DMS53 (cell line): ENCODE results near the gene MAN2A1.

Source experiments
- DNase-seq: peaks from one replicate; lab custom pipeline; 2025; lab: John Stamatoyannopoulos, UW

Gene MAN2A1

GRCh38 chr5:109689740-109690241 is at the start of gene MAN2A1:
Gene MAN2A1, plus strand, starts transcription at chr5:109689927. Its CDS starts 491 bp downstream, at chr5:109690418.
- peak; percentile 86 for DNase-seq

DNA sequence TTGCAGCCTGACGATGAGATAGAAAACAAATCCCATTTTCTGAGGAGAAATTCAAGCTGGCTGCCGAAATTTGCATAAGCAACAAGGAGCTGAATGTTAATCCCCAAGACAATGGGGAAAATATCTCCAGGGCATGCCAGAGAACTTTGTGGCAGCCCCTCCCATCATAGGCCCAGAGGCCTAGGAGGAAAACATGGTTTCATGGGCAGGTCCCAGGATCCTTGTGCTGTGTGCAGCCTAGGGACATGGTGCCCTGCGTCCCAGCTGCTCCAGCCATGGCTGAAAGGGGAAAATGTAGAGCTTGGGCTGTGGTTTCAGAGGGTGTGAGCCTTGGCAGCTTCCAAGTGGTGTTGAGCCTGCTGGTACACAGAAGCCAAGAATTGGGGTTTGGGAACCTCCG is 48.8 kb upstream of the MAN2A1 start:
- no peak for DNase-seq

DNA sequence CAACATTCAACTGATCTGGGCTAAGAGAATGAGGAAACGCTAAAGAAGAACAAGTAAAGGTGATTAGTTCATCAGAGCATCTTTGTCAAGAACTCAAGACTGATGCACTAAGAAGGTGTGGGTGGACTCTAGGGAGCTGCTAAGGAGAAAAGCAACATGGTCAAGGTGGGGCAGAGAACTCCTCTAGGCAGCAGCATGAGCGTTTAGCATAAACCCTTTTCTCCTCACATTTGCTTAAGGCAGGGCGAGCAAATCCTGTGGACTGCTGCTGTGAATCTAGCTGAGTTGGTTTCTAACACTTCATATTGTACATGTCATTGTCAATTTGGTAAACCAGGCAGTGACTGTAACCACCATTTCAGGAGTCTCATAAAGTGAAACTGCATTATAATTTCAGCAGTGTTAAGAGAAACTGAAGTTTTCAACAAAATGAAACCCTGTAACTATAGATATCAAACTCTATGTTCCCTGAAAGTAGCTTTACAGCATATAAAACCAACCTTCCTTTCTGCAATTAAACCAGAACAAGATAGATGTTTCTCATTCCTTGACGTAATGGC is 45.9 kb upstream of the MAN2A1 start:
- DNase-seq: no peak

GRCh38 chr5:109644829-109645228 is 44.9 kb upstream of the MAN2A1 start:
- no peak for DNase-seq

- no peak for DNase-seq
Measured at GRCh38 chr5:109645707-109646192, 44.0 kb upstream of the MAN2A1 start.

DNA sequence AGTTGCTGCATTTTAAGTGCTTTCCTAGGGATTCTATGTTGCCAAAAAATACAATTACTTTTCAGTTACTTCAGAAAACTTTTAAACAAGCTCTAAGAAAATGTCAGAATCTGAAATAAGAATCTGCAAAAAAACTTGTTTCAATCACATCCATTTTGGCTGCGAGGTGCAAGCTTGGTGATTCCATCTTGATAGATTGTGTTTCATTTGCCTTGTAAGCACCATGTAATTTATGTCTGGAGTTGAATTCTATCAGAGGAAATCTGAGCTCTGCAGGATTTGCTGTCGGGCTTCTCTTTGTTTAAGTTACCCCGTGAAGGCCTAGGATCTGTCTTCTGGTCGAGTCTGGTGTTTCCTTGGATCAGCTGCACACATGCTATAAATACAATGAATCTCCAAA is 40.4 kb upstream of the MAN2A1 start:
- no peak for DNase-seq

DNA sequence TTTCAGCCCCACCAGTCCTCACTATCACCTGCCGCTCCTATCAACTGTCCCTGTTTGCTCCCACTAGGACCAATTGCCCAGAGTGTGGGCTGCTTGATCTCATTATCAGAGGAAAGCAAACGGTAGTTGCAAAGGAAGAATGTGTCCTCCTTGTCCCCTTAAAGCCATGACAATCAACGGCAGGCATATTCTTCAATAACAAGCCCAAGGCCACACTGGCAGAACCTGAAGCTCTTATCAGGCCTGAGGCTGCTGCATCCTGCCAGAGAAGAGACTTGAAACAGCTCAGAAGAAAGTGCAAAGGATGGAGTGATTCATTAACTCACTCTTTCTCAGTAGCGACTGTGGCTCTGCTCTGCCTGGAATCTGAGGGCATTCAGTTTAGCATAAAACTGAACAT is 39.2 kb upstream of the MAN2A1 start:
- no peak for DNase-seq

GRCh38 chr5:109652096-109652495 is 37.6 kb upstream of the MAN2A1 start:
- no peak for DNase-seq

GRCh38 chr5:109653042-109653441 is 36.7 kb upstream of the MAN2A1 start:
- DNase-seq: no peak

DNA sequence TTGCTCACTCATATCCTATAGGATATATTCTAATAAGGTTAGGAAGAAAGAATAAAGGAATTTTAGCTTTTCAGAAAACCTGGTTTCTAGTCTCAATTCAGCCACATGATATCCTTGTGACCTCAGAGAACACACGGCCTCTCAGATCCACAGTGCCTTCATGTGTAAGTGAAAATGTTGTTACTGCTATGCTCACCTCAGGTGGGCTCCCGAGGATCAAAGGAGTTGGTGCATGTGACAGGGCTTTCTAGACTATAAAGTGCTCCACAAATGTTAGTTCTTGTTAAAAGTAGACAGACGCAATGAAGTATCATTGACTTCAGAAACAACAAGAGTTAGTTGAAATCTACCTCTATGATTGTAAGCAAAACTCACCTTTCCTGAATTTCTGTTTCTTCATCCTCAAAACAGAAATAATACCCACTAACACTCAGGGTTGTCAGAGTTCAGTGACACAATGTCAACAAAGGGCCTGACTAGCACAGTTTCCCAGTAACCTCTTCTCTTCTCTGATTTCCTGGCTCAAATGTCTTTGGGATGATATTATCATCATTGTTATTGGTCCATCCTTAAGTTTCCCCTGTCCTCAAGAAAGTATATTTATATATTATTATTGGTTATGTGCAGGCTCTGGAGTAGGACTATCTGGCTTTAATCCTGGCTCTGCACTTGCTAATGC is 36.0 kb upstream of the MAN2A1 start:
- DNase-seq: no peak

- DNase-seq: no peak
Measured at GRCh38 chr5:109654455-109654854, 35.3 kb upstream of the MAN2A1 start.

GRCh38 chr5:109655841-109656240 is 33.9 kb upstream of the MAN2A1 start:
- no peak for DNase-seq

DNA sequence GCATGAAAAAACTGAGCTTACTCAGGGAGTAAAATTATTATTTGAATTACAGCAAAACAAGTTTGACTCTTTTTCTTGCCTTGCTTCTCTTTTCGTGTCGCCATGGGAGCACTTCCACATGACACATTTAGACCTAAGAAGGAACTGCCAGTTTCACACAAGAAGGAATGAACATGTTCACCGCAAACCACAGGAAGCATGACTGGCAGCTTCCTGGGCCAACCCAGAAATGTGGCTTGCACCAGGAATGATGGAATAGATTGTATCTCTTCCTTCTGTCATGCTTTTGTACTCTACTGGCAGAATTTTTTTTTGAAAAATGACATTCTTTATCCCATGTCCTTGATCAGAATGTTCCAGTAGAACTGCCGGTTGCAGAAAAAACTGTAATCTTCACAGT is 32.9 kb upstream of the MAN2A1 start:
- no peak for DNase-seq

DNA sequence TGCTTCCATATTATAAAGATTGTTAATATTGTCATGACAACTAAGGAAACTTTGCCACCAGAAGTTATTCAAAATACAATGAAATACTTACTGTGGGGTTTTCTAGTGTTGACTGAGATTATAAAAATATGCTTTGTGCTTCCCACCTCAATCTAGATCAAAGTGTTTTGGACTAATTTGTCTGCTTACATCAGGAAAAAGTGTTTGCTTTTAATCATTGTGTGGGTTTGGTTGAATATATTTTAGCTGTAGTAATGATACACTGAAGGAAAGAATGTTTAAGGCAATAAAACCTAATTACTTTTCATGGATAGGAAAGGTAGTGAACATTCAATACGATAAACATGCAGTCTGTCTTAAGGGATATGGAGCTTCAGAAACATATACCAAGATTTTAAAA is 29.8 kb upstream of the MAN2A1 start:
- DNase-seq: no peak

- DNase-seq: no peak
Measured at GRCh38 chr5:109660301-109660700, 29.4 kb upstream of the MAN2A1 start.

- DNase-seq: no peak
Measured at GRCh38 chr5:109668237-109668636, 21.5 kb upstream of the MAN2A1 start.

- no peak for DNase-seq
Measured at GRCh38 chr5:109668668-109669422, 20.9 kb upstream of the MAN2A1 start.

DNA sequence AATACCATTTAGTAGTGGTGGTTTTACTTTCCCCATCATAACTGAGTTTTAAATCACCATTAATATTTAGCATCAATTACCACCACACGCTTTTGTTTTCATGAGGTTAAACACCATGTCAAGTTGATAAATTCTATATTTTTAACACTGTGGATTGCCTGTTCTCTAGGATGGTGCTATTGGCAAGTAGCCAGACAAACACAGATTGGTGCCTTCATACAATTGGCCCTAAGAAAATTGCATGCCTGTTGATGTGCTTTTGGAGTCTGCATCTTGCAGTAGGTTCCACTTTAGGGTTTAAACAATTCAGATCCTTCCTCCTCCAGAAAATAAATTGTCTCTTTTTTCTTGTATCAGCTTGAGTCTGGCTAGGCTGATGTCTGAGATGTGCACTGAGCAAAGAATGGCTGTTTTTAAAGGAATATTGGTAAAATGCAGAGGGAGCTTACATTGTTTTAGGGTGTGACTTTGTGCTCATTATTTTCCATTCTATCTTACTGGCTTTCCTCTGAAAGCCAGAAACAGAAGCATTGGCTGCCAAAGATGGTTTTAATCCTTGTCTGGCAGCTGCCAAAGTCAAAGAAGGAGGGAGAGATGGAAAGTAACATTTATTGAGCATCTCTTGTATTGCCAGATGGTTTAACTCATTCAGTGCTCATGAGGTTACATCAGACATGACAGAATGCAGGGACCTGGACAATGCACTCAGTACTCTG is 19.6 kb upstream of the MAN2A1 start:
- no peak for DNase-seq

DNA sequence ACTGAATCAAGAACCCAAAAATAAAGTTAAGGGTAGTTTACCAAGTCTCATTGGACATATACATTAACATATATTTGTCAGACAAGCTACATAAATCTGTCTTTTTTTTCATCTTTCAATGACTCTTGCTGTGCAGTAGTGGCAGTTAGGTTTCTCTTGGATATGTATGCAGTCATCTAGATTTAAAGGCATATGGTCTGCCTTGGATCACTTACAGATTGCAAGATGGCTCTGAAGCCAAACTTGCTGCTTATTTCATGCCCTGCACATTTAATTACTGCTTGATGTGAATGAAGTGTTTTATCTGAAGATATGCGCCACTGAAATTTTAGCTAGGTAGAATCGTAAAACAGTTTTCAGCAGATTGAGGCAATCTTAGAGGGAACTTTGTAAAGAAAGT is 18.6 kb upstream of the MAN2A1 start:
- DNase-seq: no peak

DNA sequence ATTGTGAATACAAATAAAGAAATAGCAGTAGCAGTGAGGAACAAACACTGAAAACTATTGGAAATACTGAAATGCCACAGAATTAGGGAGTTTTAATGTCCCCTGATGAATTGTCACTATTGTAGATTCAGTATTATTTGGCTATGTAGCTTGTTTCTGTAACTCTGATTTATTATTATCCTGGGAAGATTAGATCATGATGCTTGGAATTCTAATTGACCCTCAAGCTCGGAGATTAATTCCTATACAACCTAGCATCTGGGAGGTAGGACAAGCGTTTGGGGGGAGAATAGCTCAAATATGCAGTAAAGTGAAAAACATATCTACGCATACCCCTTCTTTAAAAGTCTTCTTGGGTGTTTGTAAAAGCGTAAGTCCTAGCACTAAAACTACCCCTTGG is 15.1 kb upstream of the MAN2A1 start:
- no peak for DNase-seq

- no peak for DNase-seq
Measured at GRCh38 chr5:109676920-109677319, 12.8 kb upstream of the MAN2A1 start.

DNA sequence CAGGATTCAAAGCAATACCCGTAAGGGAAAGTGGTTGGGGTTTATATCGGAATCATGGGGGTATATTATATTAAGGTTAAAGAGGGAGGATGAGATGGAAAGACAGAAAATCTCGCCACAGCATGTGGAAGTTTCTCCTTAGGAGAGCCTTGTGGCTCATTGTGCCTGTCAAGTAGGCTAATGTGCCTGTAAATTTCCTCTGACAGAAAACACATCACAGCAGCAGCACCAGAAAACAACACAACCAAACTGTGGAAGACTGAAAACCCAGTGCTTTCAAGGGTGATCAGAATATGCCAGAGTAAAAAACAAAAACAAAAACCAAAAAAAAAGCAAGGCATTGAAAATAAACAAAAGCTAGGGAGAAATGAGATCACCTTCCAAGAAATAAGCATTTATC is 11.3 kb upstream of the MAN2A1 start:
- no peak for DNase-seq
